GM19463 (cell line): ENCODE data around the gene TDP2.

Experiments
- ATAC-seq: cut with Tn5 transposase; IDR thresholded peaks from one replicate; pipeline ENCODE4 v1.9.1; 2021; ENCODE audit warnings: mild to moderate bottlenecking, moderate library complexity; ENCODE audit not compliant: unreplicated experiment

Gene TDP2

GRCh38 chr6:24606200-24606930, 60.3 kb downstream of the TDP2 start:
- ATAC-seq: no peak

GRCh38 chr6:24603241-24603640, 63.5 kb downstream of the TDP2 start:
- ATAC-seq: no peak

GRCh38 chr6:24600903-24601302, 65.8 kb downstream of the TDP2 start:
- ATAC-seq: no peak
